NCI-H2227 (cell line): ENCODE measurements around the gene TP53I11.

Experiments
- DNase-seq: peaks from one replicate; lab custom pipeline; 2025; ENCODE audit not compliant: unreplicated experiment; lab: John Stamatoyannopoulos, UW

The TP53I11 gene

GRCh38 chr11:44950625-44951476 is at the start of gene TP53I11:
TP53I11 (minus strand) TSS chr11:44950883; CDS start chr11:44938335, 12,548 bp downstream.
- DNase-seq: peak; percentile 77

- DNase-seq: no peak
These were observed 48.4 kb upstream of the TP53I11 start for GRCh38 chr11:44999068-44999467.

- no peak for DNase-seq
These were observed 47.4 kb upstream of the TP53I11 start for GRCh38 chr11:44998051-44998450.

- no peak for DNase-seq
These were observed 46.9 kb upstream of the TP53I11 start for GRCh38 chr11:44997566-44997965.

GRCh38 chr11:44994753-44995152 is 44.1 kb upstream of the TP53I11 start:
- DNase-seq: no peak

- no peak for DNase-seq
These were observed 43.5 kb upstream of the TP53I11 start for GRCh38 chr11:44993971-44994704.

GRCh38 chr11:44992774-44993173 is 42.1 kb upstream of the TP53I11 start:
- DNase-seq: no peak

GRCh38 chr11:44992181-44992582 is 41.5 kb upstream of the TP53I11 start:
- DNase-seq: no peak

- DNase-seq: no peak
These were observed 40.0 kb upstream of the TP53I11 start for GRCh38 chr11:44990665-44991064.

GRCh38 chr11:44989831-44990566 is 39.3 kb upstream of the TP53I11 start:
- DNase-seq: no peak

GRCh38 chr11:44988981-44989635 is 38.4 kb upstream of the TP53I11 start:
- no peak for DNase-seq

GRCh38 chr11:44988111-44988510 is 37.4 kb upstream of the TP53I11 start:
- no peak for DNase-seq

- no peak for DNase-seq
These were observed 36.8 kb upstream of the TP53I11 start for GRCh38 chr11:44987506-44987905.

GRCh38 chr11:44986315-44986714 is 35.6 kb upstream of the TP53I11 start:
- DNase-seq: no peak

GRCh38 chr11:44985721-44986120 is 35.0 kb upstream of the TP53I11 start:
- DNase-seq: no peak

- DNase-seq: no peak
These were observed 33.1 kb upstream of the TP53I11 start for GRCh38 chr11:44983786-44984185.

- DNase-seq: no peak
These were observed 31.9 kb upstream of the TP53I11 start for GRCh38 chr11:44982496-44983062.

- DNase-seq: no peak
These were observed 30.1 kb upstream of the TP53I11 start for GRCh38 chr11:44980533-44981427.

GRCh38 chr11:44979543-44980399 is 29.1 kb upstream of the TP53I11 start:
- no peak for DNase-seq
